IPS DF 4.7 (cell line): ENCODE measurements around the gene PMEPA1.

Source experiments
- DNase-seq: peaks from one replicate; pipeline ENCODE4 v3.0.0-alpha.2; 2013; ENCODE audit warnings: low spot score; ENCODE audit errors: extremely low read depth

The PMEPA1 gene

DNA sequence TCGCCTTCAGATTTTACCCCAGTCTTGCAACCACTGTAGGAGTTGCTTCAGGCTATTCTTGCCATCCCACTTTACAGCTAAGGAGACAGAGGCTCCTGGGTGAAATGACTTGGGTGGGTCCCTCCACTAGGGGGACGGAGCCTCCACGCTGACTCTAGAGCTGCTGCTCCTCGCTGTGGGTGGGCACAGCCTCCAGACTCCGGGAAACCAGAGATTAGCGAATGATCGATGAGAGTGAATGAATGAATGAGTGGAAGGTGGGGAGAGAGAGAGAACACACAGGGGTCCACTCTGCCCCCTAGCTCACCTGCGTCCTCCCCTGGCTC is 100.0 kb downstream of the PMEPA1 start:
- DNase-seq: no peak

DNA sequence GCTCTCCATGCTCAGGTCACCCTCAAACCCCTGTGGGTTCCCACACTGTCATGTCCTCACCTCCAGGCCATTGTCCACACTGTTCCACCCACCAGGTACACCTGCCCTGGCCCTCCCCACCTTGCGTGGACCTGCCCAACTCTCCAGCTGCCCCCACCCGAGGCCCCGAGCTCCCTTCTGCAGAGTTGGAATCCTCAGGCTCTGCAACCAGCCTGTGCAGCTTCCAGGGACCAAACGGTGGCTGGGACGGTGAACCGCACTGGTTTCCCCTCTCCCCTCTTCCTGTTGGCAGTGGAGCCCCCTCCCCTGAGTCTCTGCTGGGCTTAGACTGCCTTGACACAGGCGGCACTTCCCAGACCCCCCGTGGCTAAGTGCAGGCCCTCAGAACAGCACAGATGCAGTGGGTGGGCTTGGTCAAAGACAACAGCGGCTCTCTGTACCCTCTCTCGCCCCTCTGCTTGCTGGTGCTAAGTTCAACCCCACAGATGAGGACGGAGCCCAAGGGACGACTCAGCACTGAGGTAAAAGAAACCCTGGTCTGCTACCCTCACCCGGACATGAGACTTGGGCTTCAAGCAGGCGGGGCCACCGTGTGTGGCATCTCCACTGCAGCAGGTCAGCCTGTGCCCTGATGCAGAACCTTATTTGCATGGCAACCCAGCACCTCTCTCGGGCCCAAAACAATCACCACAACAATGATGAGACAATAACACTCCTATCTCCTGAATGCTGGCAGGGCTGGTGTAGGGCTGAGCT is 100.6 kb downstream of the PMEPA1 start:
- no peak for DNase-seq

DNA sequence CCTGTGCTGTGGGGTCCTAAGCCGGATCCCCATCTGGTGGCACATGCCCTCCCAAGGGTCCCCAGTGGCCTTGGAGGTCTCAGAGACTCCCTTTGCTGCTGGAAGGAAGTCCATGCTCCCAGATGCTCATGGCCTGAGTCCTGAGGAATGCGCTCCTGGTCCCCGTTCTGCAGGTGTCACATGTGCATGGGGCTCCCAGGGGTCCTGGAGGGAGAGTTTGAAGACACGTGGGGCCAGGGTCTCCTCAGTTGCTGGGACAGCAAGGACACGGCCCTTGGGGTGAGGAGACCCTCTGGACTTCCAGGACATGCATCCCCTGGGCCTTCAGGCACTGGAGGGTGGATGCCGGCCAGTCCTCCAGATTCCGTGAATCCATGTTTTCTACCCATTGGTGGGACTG is 101.3 kb downstream of the PMEPA1 start:
- no peak for DNase-seq

GRCh38 chr20:57605878-57606277 is 103.9 kb downstream of the PMEPA1 start:
- DNase-seq: no peak

GRCh38 chr20:57605045-57605444 is 104.8 kb downstream of the PMEPA1 start:
- no peak for DNase-seq

DNA sequence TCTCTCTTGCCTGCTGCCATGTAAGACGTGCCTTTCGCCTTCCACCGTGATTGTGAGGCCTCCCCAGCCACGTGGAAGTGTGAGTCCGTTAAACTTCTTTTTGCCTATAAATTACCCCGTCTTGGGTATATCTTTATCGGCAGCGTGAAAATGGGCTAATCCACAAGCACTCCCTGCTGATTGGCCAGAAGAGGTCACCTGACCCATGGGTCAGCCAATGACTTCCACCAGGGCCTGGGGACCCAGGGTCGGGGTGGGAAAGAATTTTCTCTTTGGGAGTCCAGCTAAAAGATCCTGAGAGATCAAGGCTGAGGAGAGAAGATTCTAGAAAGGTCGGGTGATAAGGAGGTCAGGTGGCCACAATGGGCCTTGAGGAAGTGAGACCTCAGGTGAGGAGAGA is 106.7 kb downstream of the PMEPA1 start:
- DNase-seq: no peak

GRCh38 chr20:57601737-57602136 is 108.1 kb downstream of the PMEPA1 start:
- DNase-seq: no peak

DNA sequence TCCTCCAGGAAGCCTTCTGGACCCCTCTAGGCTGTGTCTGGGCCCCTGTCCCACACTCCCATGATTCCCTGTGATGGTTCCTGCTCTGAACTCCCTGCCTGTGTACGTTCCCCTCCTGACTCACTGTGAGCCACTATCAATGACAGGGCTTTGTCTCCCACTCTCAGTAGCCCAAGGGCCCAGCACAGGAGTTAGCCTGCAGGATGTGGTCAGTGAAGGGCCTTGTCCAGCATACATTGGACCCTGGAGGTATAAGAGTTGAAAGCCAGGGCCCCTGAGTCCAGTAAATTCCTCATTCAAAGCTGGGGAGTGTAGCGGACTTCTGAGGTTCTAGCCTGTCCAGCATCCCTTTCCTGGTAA is 108.6 kb downstream of the PMEPA1 start:
- no peak for DNase-seq

DNA sequence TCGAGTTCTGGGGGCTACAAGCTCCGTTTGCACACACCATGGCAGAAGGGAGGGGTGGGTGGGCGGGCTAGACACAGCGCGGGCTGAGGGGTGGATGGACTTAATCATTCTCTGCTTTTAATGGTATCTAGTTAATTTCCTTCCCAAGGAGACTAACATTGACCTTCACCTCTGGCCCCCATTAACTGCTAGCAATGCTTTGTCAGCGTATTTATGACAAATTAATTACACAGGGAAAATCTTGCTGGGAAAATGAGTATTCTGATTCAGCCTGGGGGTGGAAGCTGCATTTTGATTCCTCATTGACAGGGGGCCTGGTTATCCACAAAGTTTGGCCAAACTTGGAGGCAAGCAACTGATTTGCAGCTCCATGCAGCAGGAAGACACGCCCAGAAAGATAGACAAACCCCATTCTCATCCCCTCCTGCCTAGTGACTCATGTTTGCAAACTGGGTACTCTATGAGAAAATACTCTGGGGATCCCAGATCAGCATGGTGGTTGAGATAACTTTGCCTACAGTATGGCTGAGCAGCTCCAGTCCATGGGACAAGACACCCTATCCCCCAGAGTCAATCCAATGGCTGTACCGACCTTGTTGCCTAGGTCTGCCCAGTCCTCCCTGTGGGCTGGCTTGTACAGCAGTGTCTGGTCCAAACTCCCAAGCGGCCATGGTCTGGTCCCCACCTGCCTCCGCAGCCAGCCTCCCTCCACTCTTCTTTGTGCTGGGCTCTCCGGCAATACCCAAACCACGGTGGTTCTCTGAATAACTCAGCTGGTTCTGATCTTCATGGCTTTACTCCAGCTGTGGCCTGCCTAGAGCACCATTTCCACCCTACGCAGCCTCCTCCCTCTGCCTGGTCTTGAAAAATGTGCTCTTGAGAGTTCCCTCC is 109.2 kb downstream of the PMEPA1 start:
- DNase-seq: no peak

DNA sequence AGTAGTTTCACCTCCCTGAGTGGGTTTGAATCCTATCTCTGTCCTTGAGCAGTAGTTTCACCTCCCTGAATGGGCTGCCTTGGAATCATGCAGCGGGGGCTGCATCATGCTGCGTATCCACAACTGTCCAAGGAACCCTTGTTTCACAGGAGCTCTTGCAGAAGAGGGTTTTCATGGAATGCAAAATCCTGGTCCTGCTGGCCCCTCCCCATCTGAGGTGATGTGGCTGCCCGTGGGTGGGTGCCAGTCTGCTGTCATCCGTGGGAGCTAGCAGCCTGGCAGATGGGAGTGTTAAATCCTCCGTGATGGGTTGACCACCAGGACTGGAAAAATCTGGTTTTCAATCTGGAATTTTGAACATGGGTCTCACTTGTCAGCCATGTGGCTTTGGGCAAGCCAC is 111.3 kb downstream of the PMEPA1 start:
- no peak for DNase-seq
